Sigmoid colon (tissue), 4 donors: ENCODE measurements around the gene TNFRSF25.

ENCODE experiments used
- CTCF ChIP-seq, 4 experiments: fragments of 450-650 bp in 3 of 4; fragments of 200-600 bp in 1 of 4; IDR thresholded peaks; one replicate each; pipeline ENCODE4 v1.5.1; 2016 to 2019; ENCODE audit warnings: antibody characterized with exemption in 4 of 4, mild to moderate bottlenecking in 3 of 4, moderate library complexity in 2 of 4
- POLR2A ChIP-seq, 2 donors: fragments of 450-650 bp; IDR thresholded peaks; one replicate each; pipeline ENCODE4 v1.6.1; 2016; ENCODE audit warnings: antibody characterized with exemption in 2 of 2, mild to moderate bottlenecking in 2 of 2, moderate library complexity in 2 of 2
- POLR2AphosphoS5 ChIP-seq, 4 donors: sonication (generic); formaldehyde crosslinking; IDR thresholded peaks; one replicate each; pipeline ENCODE4 v1.6.1; 2017; ENCODE audit warnings: antibody characterized with exemption in 4 of 4

- TF ChIP-seq POLR2A (IDR thresholded peaks at IDR 0.05) (no peak), CTCF (IDR thresholded peaks at IDR 0.05) (no peak), POLR2AphosphoS5 (IDR thresholded peaks at IDR 0.05) (no peak)
Observed at GRCh38 chr1:6502000-6502891, 36.3 kb upstream of the TNFRSF25 start.
